Pons (tissue), 1 donor: ENCODE measurements around the gene TDRD9.
"Not testable (repeated sequence)": the region's sequence is repeated elsewhere in the genome, so short reads cannot be mapped to it uniquely, and the experiment has no call there.

ENCODE experiments used
- DNase-seq: peaks from one replicate; pipeline ENCODE4 v3.0.0-alpha.2; 2016; ENCODE audit warnings: low spot score

TDRD9 gene, protein sequence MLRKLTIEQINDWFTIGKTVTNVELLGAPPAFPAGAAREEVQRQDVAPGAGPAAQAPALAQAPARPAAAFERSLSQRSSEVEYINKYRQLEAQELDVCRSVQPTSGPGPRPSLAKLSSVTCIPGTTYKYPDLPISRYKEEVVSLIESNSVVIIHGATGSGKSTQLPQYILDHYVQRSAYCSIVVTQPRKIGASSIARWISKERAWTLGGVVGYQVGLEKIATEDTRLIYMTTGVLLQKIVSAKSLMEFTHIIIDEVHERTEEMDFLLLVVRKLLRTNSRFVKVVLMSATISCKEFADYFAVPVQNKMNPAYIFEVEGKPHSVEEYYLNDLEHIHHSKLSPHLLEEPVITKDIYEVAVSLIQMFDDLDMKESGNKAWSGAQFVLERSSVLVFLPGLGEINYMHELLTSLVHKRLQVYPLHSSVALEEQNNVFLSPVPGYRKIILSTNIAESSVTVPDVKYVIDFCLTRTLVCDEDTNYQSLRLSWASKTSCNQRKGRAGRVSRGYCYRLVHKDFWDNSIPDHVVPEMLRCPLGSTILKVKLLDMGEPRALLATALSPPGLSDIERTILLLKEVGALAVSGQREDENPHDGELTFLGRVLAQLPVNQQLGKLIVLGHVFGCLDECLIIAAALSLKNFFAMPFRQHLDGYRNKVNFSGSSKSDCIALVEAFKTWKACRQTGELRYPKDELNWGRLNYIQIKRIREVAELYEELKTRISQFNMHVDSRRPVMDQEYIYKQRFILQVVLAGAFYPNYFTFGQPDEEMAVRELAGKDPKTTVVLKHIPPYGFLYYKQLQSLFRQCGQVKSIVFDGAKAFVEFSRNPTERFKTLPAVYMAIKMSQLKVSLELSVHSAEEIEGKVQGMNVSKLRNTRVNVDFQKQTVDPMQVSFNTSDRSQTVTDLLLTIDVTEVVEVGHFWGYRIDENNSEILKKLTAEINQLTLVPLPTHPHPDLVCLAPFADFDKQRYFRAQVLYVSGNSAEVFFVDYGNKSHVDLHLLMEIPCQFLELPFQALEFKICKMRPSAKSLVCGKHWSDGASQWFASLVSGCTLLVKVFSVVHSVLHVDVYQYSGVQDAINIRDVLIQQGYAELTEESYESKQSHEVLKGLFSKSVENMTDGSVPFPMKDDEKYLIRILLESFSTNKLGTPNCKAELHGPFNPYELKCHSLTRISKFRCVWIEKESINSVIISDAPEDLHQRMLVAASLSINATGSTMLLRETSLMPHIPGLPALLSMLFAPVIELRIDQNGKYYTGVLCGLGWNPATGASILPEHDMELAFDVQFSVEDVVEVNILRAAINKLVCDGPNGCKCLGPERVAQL (N-terminal part only)

DNA sequence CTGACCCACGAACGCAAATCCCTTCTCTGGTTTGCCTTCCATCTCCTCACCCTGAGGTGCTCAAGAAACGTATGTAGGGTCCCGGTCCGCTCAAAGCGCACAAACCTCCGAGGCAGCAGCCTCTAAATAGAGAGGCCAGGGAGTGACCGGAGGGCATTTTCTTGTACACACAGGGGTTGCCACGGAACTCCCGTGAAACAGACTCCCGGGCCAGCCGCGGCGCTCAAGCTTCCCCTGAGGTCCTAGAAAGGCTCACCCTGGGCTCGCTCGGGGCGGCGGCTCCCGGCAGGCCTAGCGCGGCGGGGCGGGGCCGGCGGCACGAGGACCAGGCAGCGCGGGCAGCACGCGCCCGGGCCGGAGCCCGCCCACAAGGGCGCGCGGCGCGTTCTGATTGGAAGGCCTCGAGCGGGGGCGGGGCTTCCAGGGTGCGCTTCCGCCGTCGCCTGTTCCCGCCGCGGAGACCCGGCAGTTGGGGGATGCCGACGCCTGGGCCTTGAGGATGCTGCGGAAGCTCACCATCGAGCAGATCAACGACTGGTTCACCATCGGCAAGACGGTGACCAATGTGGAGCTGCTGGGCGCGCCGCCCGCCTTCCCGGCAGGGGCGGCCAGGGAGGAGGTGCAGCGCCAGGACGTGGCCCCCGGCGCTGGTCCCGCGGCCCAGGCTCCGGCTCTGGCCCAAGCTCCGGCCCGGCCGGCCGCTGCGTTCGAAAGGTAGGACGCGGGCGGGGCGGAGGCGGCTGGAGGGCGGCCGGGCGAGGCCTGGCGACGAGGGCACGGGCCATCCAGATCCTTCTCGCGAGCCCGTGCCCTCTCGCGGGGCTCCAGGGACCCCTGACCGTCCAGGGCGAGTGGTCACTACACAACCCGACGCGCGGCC is at the start of gene TDRD9:
TSS of gene TDRD9 (plus strand) at position 446 of the 880 bp plus-strand sequence. CDS start at position 500, 54 bp downstream.
- no peak for DNase-seq

DNA sequence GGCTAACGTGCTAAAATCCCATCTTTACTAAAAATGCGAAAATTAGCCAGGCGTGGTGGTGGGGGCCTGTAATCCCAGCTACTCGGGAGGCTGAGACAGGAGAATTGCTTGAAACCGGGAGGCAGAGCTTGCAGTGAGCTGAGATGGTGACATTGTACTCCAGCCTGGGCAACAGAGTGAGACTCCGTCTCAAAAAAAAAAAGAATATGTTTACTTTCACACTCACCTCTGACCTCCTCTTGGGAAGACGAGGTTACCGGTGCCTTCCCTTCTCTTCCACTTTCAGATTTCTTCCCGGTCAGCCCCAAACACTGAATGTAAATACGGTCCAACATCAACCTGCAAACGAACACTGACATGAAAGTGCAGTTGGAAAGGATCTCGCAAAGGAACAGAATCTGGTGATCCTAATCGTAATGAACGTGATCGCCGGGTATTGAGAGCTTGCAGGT is 49.1 kb upstream of the TDRD9 start:
- DNase-seq = no peak

DNA sequence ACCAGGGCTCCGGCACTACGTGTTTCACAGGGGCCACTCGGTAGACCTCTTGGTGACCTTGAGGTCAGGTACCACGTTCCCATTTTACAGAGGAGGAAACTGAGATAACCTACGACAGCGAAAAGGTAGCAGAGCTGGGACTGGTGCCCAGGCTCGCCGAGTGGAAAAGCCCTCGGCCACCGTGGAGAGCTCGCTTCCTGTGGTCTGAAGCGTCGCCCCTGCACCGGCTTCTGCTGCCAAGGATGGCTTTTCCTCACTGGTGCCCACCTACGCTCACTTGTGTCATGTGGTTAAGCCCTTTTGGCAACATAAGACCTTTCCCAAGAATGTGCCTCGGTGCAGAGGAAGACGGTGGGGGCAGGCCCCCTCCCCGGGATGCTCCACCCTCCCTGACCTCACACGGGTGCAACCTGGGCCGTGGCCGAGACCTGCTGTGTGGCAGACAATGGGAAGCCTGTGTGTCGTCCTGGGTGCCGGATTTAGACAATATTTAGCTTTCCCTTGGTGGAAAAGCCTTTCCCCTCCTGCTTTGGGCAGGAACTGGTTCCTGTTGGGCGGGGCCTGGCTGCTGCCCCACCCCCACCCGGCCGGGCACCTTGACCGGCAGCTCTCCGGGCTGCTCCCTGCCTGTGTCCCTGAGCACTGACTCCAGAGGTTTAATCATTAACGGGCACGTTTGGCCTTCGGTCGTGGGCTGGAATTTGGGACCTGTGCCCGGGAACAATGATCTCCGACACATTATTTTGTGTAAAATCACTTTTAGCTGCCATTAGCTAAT is 48.5 kb upstream of the TDRD9 start:
- DNase-seq = no peak

DNA sequence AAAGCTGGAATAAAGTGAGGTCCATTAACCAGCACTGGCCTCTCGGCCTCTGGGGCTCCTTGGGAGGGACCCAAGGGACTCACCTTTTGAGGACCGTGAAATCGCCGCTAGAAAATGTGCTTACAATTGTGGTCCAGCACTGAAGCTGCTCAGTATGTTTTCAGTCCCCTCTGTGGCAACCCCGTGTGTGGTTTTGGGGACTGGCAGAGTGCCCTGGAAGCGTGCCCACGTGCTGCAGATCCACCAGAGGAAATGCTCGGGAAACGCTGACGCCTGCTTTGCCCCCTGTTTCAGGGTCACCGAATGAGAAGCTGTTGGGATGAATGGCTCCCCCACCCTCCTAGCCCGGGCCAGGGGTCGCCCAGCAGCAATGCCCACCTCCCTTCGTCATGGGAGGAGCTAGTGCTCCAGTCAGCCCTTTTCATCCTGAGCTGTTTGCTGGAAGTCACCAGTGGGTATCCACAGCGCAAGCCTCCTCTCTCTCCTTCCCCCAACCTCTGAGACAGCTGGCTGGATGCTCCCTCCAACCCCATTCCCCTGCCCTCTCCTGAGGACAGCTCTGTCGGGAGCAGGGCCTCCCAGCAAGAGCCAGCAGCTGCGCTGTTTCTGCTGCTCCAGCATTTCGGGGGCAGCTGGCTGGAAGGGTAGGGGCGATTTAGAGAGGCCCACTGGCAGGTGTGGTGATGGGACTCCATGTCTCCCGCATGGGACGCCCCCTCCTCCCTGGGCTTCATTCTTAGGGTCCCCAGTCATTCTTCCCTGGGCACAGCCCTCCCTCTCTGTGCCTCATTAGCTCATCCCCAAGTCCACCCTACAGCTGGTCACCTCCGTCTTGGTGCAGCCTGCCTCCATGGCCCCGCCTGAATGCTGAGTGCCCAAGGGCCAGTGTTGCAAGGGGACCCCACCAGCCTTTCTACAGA is 47.6 kb upstream of the TDRD9 start:
- peak; percentile 43 for DNase-seq

DNA sequence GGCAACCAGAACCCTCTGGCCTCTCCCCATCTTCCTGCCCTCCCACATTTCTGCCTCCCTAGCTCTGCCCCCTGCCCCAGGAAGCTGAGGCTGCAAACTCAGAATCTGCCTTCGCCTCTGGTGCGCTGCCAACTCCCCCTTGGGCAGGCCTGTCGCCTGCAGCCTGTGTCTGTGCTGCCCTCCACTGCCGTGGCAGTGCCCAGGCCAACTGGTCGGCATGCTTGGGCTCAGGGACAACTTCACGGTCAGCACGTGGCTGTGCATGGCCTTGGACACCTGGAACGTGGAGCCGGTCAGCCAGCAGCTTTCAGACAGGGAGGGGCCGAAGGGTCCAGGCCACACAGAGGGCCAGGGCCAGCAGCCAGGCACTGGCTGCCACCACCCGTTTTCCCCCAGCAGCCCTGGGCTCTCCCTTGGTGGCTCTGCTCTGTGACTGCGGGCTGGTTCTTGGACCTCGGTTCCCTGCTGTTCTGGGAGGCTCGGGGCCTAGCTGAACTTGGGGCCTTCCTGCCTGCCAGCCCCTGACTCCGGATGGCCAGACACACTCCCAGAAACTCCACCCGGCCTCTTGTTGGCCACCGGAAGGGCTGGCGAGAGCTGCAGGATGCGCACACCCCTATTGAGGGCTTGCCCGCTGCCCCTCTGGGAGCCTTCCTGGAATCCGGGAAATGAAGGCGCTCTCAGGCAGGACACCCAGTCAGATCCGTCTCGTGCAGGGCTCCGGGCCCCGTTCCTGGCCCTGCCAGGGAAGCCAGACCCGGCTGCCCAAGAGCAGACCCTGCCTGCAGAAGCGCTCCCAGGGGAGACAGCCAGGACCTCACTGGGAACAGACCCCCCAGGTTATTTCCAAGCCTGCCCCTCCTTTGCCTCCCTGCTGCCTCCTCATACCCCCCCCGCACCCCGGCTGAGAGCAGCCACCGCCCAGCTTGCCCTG is 46.7 kb upstream of the TDRD9 start:
- DNase-seq = no peak

DNA sequence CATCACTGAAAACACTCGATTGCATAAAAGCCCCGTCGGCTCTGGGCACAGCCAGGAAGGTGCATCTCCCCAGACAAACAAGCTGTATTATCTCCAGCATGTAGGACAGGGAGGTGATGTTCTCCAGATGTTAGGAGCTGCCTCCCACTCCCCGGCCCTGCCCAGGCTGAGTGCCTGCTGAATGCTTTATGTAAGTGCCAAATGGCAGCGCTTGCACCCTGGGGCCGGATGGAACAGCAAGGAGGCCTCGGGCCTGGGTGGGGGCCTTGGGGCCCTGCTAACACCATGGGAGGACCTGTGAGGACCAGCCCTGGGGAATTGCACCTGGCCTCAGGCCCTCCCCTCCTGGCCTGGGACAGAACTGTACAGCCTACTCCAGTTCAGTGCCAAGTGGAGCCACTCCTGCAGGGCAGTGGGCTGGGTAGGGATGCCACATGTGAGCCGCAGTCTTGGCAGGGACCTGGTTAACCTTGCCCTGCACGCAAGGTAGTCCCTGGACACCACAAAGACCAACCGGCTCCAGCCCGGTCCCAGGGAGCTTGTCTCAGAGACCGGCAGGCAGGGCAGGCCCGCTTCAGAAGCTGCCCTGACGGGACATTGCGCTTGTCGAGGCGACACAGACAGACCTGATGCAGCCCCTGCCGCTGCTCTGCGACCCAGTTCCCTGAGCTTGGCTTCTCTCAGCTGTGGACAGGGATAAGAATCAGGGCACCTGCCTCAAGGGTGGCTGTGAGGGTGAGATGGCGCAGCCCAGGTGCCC is 45.6 kb upstream of the TDRD9 start:
- DNase-seq = no peak

DNA sequence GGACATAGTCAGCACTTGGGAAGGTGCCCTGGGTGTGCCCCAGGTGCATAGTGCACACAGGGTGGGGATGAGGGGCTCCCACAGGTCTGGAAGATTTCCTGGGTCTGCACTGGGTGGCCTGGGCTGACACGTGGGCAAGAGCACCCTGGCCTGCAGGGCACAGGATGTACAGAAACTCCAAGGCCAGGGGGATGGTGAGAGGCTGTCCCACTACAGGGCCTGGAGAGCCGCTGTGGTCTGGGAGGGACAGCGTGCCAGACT is 45.1 kb upstream of the TDRD9 start:
- no peak for DNase-seq

DNA sequence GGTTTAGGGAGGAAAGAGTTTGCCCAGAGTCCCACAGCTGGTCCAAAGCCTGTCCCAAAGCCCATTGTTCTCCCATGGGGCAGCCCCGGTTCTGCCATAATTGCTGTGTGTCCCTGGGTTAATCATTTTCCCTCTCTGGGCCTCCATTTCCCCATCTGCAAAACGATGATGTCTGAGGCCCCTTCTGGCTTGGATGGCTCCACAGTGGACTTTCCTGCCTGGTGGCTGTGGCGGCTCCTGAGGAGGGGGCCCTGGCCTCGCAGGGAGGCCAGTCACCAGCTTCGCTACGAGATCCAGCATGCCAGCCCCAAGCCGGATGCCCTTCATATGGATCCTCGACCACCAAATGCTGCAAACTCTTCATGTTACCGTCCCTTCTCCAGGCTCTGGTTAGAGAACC is 43.4 kb upstream of the TDRD9 start:
- no peak for DNase-seq

DNA sequence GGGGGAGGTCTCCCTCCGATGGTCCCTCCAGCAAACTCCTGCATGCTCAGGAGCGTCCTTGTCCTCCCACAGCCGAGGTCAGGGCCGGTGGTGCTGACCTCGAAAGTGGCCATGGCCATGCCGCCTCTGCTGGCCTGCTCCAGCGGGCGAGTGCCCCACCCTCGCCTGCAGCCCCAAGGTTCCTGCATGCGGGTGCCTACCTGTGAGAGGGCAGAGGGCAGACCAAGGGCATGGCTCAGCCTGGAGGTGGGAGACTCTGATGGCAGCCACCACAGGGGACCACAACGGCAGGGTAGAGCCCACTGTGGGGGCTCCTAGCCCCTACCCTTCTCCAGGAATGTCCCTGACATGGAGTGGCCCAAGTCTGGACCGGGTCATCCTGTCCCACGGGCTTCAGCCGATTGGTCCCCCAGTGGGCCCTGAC is 42.7 kb upstream of the TDRD9 start:
- no peak for DNase-seq

DNA sequence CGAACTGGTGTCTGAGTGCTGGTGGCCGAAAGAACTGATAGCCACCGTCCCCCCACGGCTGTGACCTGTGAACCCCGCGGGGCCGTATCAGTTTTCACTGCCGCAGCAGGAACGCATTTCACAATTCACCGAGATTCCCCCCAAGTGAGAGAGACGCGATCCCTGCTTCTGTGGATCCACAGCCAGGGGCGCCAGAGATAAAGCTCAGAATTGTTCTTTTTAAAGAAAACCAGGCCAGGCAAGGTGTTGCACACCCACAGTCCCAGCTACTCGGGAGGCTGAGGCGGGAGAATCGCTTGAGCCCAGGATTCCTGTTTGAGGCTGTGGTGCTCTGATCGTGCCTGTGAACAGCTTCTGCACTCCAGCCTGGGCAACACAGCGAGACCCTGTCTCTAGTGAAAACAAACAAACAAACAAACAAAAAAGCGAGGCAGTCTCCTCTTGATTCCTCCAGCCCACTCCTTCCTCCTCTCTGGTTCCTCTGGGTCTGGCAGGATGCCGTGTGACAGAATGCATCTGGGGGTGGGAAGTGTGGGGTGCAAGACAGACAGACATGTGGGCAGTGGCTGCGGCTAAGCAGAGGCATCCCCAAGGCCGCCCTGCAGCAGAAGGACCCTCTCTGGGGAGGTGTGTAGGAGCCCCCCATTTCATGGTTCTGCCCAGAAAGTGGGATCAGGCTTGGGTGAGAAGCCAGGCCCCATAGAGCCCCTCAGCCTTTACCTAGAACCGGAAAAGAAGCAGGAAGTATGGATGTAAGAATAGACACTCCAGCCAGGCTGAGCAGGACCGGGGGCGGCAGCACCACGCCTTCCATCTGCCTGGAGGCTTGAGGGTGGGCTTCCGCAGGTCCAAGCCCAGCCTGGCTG is 41.7 kb upstream of the TDRD9 start:
- no peak for DNase-seq

DNA sequence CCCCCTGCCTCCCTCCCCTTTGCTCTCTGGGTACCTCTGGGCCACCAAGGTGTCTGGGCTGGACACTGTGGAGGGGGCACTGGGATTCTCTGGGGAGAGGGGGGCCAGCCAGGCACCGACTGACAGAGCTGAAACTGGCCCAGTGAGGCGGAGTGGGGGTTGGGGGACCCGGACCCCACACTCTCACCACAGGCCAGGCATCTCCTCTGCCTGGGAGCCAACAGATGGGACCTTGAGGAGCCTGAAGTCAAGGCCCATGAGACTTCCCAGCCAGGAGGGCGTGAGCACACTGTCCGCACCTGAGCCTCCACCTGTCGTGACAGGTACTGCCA is 41.1 kb upstream of the TDRD9 start:
- no peak for DNase-seq

DNA sequence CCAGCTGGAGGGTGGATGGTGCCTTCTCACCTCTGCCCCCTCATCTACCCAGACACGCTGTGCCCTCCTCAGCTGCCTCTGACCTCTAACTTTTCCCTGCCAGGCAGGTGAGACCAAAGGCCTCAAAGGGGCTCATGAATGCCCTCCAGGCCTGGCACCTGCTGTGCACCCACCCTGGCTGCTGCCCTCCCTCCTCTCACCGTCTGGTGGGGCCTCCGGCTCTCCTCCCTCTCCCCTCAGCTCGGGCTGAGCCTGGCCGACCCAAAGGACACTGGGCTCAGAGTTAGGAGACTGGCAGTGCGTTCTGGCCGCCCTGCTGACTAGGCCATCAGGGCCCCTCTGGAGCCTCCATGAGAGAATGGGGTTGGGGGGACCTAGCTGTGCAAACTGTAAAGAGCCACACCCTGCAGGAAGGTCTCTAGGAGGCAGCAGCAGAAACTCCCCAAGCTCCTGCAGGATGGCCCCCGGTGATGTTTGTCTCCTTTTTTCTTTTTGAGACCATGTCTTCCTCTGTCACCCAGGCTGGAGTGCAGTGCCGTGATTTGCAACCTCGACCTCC is 40.6 kb upstream of the TDRD9 start:
- no peak for DNase-seq

DNA sequence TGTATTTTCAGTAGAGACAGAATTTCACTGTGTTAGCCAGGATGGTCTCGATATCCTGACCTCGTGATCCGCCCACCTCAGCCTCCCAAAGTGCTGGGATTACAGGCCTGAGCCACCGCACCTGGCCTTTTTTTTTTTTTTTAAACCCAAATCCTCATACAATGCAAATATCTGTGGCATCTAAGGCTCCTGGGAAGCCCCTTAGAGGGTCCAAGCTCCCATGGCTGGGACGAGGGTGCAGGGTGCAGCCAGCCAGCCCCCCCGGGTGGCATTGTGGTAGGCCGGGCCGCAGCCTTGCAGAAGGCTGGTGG is 39.3 kb upstream of the TDRD9 start:
- DNase-seq = not testable (repeated sequence)

DNA sequence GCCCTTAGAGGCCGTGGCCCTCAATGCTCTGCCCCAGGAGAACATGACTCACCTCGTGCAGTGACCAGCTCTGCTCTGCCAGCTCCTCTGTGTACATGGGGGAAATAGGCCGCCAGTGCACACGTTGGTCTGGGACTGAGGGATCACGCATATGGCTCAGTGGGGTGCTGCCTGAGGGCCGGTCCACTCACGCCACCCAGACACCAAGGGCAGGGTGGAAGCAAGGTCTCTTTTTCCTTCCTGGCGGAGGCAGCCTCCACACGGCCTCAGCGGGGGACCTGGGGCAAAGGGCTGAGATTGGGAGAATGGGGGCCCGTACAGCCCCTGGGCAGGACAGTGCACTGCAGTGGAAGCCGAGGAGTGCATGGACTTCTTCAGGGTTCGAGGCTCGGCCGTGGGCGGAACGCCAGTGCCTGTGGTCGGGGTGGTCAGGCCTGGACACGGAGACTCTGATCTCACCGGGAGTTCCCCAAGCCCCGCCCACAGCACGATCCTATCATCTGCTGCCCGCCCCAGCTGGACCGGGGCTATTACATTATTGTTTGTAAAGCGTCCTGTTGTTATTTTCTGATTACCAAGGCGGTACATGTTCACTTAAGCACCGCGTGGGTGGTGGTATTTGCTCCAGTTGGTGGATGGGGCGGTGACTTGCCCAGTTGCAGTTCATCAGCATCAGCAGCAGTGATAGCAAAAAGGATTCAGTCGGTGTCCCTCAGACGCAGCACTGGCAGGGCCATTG is 38.8 kb upstream of the TDRD9 start:
- no peak for DNase-seq

DNA sequence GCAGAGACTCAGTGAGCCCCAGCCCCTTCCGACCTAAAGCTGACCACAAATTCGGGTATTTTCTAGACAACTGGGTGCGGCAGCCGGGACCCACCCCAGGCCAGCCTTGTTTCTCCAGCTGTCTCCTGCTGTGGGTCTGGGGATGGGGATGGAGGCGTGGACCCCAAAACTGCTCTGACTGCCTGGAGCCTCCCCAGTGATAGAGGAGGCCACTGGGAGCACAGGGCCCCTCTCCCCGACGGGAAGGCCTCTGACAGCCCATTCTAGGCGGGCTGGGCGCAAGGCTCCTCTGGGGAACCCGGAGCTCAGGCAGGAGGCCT is 38.2 kb upstream of the TDRD9 start:
- DNase-seq = no peak
